Measurements from ENCODE around the gene RPLP2.

Gene RPLP2

DNA sequence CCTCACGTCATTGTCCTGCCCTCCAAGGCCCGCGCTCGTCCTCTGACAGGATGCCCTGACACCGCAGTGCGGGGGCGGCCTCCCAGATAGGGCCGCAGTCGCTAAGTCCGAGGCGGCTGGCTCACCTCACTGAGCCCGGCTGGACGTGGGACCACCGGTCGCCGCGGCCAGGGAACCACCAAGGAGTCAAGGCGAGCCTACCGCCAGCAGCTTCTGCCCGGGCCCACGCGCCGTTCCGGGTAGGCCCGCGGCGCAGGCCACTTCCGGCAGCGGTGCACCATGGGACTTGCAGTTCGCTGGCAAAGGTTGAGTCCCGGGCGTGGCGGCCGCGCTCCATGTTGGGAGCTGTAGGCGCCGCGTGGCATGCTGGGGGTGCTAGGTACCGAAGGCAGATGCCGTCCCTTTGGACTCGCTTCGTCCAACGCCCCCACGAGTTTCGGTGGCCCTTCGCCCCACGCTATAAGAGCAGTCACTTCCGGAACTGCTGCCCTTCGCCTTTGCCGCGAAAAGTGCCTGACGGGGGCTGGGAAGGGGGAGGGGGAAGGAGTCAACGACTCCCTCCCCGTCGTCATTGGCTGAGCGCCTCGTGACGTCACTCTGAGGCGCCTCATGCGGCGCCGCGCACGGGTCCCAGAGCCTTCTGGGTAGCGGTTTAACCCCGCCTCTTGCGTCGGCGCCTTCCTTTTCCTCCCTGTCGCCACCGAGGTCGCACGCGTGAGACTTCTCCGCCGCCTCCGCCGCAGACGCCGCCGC, at the start of gene RPLP2:
Gene RPLP2, plus strand, starts transcription at position 681 of the 753 bp plus-strand sequence. CDS start 268 bp downstream, outside the sequence.
- peak within 1 kb of the TSS; percentile 96 for H3K27ac ChIP-seq
- peak; percentile 99 for TF ChIP-seq ZFX (IDR thresholded peaks at IDR 0.05)
- TF ChIP-seq, protein P1, sequence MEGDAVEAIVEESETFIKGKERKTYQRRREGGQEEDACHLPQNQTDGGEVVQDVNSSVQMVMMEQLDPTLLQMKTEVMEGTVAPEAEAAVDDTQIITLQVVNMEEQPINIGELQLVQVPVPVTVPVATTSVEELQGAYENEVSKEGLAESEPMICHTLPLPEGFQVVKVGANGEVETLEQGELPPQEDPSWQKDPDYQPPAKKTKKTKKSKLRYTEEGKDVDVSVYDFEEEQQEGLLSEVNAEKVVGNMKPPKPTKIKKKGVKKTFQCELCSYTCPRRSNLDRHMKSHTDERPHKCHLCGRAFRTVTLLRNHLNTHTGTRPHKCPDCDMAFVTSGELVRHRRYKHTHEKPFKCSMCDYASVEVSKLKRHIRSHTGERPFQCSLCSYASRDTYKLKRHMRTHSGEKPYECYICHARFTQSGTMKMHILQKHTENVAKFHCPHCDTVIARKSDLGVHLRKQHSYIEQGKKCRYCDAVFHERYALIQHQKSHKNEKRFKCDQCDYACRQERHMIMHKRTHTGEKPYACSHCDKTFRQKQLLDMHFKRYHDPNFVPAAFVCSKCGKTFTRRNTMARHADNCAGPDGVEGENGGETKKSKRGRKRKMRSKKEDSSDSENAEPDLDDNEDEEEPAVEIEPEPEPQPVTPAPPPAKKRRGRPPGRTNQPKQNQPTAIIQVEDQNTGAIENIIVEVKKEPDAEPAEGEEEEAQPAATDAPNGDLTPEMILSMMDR (conservative IDR thresholded peaks at IDR 0.05), result no peak

- H3K27ac ChIP-seq, result no peak overlapping the region
- TF ChIP-seq, protein P1 (conservative IDR thresholded peaks at IDR 0.05), result no peak
- TF ChIP-seq ZFX (IDR thresholded peaks at IDR 0.05), result no peak
These were observed 49.5 kb upstream of the RPLP2 start for GRCh38 chr11:760236-760635.

- TF ChIP-seq ZFX (IDR thresholded peaks at IDR 0.05), result no peak
- TF ChIP-seq, protein P1 (conservative IDR thresholded peaks at IDR 0.05), result no peak
- H3K27ac ChIP-seq, result no peak overlapping the region
These were observed 48.1 kb upstream of the RPLP2 start for GRCh38 chr11:761526-762108.

DNA sequence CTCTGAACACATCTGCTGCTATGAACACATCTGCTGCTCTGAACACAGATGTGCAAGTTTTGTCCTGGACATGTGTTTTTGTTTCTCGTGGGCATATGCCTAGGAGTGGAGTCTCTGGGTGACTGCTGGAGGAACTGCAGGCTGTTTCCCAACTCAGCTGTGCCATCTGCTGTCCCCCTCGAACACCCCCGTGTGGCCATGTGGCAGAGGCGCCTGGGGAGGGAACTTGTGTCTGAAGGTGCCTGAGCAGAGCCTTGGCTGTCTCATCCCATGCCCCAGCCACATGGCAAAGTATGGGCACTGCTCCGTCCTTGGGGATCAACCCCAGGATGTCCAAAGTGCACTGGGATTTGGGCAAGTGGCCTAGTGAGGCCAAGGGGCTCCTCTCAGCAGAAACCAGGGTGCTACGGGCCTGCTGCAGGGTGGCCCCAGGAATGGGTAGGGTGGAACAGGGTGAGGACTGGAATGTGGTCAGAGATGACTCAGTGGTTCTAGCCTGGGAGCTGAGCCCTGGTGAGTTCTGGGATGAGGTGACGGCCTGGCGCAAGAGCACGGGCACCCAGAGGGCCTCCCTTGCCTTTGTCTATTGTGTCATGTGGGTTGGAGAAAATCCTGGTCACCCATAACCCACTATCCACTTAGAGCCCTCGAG, 47.2 kb upstream of the RPLP2 start:
- peak overlapping the region; percentile 28 for H3K27ac ChIP-seq
- no peak for TF ChIP-seq ZFX (IDR thresholded peaks at IDR 0.05)
- TF ChIP-seq, protein P1 (conservative IDR thresholded peaks at IDR 0.05), result no peak

GRCh38 chr11:763073-763463, 46.7 kb upstream of the RPLP2 start:
- peak overlapping the region; percentile 28; the same call in 1 of the 2 replicates for H3K27ac ChIP-seq
- TF ChIP-seq, protein P1 (conservative IDR thresholded peaks at IDR 0.05), result no peak
- no peak for TF ChIP-seq ZFX (IDR thresholded peaks at IDR 0.05)

DNA sequence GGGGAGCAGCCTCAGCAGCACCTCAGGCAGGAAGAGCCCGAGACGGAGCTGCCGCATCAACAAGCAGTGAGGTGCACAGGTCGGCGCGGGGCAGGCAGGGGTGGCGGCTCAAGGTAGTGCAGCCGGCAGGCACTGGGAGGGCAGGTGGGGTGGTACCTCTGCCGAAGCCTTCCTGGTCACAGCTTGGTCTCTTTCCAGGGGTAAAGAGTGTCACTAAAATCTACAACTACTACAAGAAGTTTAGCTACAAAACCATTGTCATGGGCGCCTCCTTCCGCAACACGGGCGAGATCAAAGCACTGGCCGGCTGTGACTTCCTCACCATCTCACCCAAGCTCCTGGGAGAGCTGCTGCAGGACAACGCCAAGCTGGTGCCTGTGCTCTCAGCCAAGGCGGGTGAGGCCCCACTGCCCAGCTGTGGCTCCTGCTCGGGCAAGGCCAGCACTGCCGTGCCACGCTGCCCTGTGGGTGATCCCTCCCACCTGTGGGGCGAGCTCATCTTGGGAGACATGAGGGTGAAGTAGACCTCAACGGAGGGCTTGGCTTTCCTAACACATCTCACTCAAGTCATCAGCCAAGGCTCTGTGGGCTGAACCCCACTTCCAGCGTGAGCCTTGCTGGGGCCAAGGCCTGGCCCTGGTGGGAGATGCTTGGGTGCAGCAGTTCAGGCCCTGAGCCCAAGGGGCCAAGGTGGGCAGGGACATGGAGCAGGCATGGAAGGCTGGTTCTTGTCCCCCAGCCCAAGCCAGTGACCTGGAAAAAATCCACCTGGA, 46.0 kb upstream of the RPLP2 start:
- no peak overlapping the region for H3K27ac ChIP-seq
- TF ChIP-seq ZFX (IDR thresholded peaks at IDR 0.05), result no peak
- TF ChIP-seq, protein P1 (conservative IDR thresholded peaks at IDR 0.05), result no peak

All from C4-2B (cell line).